Stimulated activated CD4-positive, alpha-beta T cell treated with anti-CD3 and anti-CD28 coated beads, Interleukin-15, amount 100 ng/mL, for 48 hours (primary cell): ENCODE results near the gene SLC9A9.

ENCODE experiments used
- DNase-seq, 2 donors: peaks; one replicate each; pipeline ENCODE4 v3.0.0-alpha.2; 2020; ENCODE audit warnings: low read depth in 2 of 2

The SLC9A9 gene

GRCh38 chr3:143329567-143330211 lies 518.6 kb downstream of the SLC9A9 start:
- no peak for DNase-seq

GRCh38 chr3:143328451-143328850 lies 519.8 kb downstream of the SLC9A9 start:
- DNase-seq: no peak

- DNase-seq: no peak
These were observed 521.1 kb downstream of the SLC9A9 start for GRCh38 chr3:143326983-143327778.

GRCh38 chr3:143321058-143321769 lies 527.1 kb downstream of the SLC9A9 start:
- no peak for DNase-seq

GRCh38 chr3:143315766-143316165 lies 532.5 kb downstream of the SLC9A9 start:
- DNase-seq: no peak

- no peak for DNase-seq
These were observed 533.8 kb downstream of the SLC9A9 start for GRCh38 chr3:143314251-143315093.

- no peak for DNase-seq
These were observed 534.4 kb downstream of the SLC9A9 start for GRCh38 chr3:143313893-143314188.

- no peak for DNase-seq
These were observed 535.0 kb downstream of the SLC9A9 start for GRCh38 chr3:143313025-143313892.

GRCh38 chr3:143311096-143311495 lies 537.2 kb downstream of the SLC9A9 start:
- no peak for DNase-seq

- DNase-seq: no peak
These were observed 538.6 kb downstream of the SLC9A9 start for GRCh38 chr3:143309705-143310104.

- no peak for DNase-seq
These were observed 540.6 kb downstream of the SLC9A9 start for GRCh38 chr3:143307613-143308183.

- no peak for DNase-seq
These were observed 541.9 kb downstream of the SLC9A9 start for GRCh38 chr3:143306407-143306806.

- DNase-seq: no peak
These were observed 545.6 kb downstream of the SLC9A9 start for GRCh38 chr3:143302638-143303171.

GRCh38 chr3:143301031-143301901 lies 547.0 kb downstream of the SLC9A9 start:
- DNase-seq: no peak

GRCh38 chr3:143298886-143299535 lies 549.3 kb downstream of the SLC9A9 start:
- no peak for DNase-seq

GRCh38 chr3:143298380-143298779 lies 549.9 kb downstream of the SLC9A9 start:
- no peak for DNase-seq

GRCh38 chr3:143295201-143296080 lies 552.8 kb downstream of the SLC9A9 start:
- DNase-seq: no peak

GRCh38 chr3:143294188-143294587 lies 554.1 kb downstream of the SLC9A9 start:
- DNase-seq: no peak
